Fibroblast of skin of abdomen (primary cell): ENCODE measurements around the gene CRYBB2.
"Not testable (repeated sequence)": the region's sequence is repeated elsewhere in the genome, so short reads cannot be mapped to it uniquely, and the experiment has no call there.

Experiments
- DNase-seq: peaks from one replicate; pipeline ENCODE4 v3.0.0-alpha.2; 2013

CRYBB2 gene

DNA sequence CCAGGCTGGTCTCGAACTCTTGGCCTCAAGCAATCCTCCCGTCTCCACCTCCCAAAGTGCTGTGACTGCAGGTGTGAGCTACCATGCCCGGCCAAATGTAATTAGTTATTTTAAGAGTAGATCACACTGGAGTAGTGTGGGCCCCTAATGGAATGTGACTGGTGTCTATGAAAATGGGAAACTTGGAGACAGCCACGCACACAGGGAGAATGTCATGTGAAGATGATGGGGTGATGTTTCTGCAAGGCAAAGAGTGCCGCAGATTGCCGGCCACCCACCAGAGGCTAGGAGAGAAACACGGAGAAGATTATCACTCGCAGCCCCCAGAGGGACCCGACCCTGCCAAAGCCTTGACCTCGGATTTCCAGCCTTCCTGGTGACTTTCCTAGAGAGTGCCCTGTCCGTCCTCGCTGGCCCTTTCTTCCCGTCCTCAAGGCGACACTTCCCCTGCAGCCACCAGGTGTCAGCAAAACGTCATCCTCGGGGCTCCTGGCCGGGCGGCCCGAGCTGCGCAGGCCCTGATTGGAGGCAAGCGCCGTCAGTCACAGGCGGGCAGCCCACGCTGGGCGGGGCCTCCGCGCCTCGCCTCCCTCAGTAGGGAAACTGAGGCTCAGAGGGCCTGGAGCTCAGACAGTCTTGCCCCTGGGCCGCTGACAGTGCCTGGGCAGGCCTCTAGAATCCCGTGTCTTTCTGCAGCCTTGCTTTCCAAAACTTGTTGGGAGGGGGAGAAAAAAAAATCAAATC, 16.3 kb downstream of the CRYBB2 start:
- DNase-seq = peak; percentile 64

DNA sequence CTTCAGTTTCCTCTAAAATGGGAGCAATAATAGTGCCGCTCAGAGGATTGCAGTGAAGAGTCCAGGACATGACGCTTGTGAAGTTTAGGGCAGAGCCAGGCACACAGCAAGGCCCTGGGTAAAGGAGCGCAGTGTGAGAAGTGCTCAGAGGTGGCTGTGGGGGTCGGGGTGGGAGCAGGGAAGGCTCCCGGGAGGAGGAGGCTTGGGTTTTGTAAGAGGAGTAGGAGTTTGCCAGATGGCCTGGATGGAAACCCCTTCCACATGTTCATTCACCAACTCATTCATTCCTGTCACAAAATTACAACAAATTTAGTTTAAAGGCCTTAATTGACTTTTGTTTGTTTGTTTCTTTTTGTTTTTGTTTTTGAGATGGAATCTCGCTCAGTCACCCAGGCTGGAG, 17.0 kb downstream of the CRYBB2 start:
- DNase-seq = no peak

DNA sequence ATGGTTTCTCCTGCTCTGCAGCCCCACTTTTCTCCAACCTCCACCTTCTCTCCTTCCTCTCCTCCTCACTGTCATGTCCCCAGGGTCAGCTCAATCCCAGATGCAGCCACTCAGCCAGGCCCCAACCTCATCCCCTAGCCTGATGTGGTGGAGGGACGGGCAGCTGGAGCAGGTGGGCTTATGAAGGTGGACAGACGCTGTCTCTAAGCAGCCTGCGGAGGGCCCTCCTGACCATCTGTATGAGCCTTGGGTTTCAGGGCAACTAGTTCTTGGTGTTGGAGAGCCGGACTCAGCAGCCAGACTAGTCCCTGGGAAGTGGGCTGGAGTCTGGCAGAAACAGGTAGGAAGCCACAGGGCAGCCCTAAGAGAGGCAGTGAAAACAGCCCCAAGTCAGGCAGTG, 18.1 kb downstream of the CRYBB2 start:
- no peak for DNase-seq

DNA sequence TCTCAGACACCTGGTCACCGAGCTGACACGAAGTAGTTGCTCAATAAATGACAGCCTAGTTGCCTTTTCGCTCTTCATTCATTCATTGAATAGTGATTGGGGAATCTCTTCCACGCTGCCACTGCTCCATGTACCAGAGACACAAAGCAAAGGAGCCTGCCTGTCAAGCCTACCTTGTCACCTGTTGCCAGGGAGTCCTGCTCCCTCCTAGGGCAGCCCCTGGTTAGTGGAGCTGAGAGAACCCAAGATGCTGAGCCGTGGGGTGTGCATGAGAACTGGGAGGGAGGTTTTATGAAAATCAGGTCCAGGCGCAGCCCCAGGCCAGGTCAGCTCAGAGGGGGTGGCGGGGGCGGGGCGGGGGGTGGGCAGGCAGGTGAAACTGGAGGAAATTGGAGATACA, 18.6 kb downstream of the CRYBB2 start:
- DNase-seq = not testable (repeated sequence)

DNA sequence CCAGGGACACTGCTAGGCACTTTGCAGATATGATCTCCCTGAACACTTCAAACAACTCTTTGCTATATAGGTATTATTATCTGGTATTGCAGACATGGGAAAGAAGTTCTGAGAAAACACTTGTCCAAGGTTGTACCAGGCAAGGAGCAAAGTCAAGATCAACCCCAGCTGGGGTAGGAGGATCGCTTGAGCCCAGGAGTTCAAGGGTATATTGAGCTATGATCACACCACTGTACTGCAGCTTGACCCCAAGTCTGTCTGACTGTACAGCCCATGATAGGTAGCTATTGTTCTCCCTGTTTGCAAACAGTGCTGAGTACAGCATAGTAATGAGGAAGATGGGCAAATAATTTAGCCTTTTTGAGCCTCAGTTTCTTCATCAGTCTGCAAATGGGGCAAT, 35.7 kb downstream of the CRYBB2 start:
- DNase-seq = not testable (repeated sequence)

DNA sequence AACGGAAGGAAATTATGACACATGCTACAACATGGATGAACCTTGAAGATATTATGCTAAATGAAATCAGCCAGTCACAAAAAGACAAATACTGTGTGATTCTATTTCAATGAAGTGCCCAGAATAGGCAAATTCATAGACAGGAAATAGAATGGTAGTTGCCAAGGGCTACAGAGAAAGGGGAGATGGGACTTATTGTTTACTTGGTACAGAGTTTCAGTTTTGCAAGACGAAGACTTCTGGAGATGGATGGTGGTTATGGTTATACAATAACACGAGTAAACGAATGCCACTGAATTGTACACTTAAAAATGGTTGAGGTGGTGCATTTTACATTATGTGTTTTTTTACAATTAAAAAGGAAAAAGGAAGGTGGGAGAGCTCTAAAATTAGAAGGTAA, 48.1 kb downstream of the CRYBB2 start:
- not testable (repeated sequence) for DNase-seq

DNA sequence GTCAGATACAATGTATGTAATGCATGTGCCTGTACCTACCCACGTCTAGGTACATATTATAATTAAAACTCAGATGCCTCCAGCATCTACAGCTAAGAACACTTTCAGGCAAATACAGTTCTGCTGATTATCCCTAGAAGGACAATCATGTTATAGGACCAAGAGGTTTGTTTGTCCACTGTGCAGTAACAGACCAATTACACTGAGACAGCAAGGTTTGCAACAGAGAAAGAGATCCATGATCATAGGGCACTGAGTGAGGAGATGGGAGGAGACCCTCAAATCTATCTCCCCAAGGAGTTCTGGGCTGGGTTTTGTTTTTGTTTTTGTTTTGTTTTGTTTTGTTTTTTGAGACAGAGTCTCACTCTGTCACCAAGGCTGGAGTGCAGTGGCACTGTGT, 49.5 kb downstream of the CRYBB2 start:
- not testable (repeated sequence) for DNase-seq

DNA sequence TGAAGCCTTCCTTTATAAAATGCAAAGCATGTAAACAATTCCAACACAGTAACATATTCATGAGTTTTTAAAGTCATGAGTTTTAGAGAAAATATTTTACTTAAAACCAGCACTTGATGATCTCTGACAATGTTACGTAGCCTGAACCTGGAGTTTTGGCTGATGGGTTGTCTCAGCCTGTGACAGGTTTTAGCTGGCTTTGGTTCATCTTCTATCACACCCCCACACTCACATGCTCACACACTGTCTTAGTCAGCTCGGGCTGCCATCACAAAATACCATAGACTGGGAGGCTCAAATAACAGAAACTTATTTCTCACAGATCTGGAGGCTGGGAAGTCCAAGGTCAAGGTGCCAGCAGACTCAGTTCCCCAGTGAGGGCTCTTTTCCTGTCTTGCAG, 50.6 kb downstream of the CRYBB2 start:
- DNase-seq = not testable (repeated sequence)

DNA sequence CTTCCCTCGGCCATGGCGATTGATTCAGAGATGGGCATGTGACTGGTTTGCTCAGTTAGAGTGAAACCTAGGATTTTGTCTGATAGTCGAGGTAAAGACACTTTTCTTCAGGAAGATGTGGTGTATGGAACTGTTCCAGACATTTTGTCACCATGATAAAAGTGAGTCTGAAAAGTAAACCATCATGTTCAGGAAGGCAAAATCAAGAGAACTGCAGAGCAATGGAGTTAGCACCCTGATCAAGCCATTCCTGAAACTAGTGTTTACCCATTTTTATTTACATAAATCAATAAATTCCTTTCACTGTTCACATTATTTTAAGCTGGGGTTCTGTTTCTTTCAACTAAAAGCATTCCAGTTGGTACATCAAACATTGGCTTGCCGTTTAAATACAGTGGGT, 53.8 kb downstream of the CRYBB2 start:
- DNase-seq = not testable (repeated sequence)

DNA sequence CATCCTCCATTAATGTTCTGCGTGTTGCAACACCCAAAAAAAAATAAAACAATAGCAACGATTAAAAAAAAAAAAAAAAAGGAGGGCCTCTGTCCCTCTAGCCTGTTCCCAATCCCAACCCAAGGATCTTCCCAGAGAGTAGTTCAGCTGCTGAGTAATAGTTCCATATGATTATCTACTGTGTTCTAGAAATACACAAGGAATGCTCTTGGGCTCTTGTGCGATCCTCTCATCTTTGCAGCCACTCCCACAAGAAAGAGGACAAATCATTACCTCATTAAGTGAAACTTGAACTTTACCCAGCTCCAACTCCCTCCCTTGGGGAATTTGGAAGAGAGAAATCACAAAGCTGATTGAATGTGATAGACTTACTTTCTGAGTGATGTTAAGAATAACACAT, 54.5 kb downstream of the CRYBB2 start:
- not testable (repeated sequence) for DNase-seq

DNA sequence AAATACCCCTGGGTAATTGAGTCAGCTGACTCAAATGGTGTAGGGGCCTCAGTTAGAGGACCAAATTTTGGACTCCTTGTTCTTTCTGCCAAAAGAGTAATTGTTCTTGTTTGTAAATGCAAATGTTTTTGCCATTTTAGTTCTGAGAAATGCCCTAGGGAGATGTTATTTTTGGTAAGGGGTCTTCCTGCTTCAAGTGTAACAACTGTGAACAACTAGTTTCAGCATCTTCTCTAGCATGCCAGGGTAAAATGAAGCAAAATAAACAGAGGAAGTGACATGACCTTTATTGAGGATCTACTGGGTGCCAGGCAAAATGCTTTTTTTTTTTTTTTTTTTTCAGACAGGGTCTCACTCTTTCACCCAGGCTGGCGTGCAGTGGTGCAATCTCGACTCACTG, 60.7 kb downstream of the CRYBB2 start:
- not testable (repeated sequence) for DNase-seq
